ENCODE data around the gene PIMREG.
A peak's percentile ranks its signal among the peaks of the same experiment; 100 is the strongest.

Gene PIMREG

GRCh38 chr17:6443692-6444570, at the start of gene PIMREG:
Gene PIMREG (plus strand): TSS chr17:6444455. CDS start chr17:6445111, 656 bp downstream.
- peak; percentile 88 for DNase-seq

- DNase-seq, result no peak
These were observed 45.3 kb upstream of the PIMREG start for GRCh38 chr17:6398955-6399354.

- no peak for DNase-seq
These were observed 42.0 kb upstream of the PIMREG start for GRCh38 chr17:6402258-6402657.

- no peak for DNase-seq
These were observed 36.0 kb upstream of the PIMREG start for GRCh38 chr17:6408276-6408675.

- DNase-seq, result no peak
These were observed 35.5 kb upstream of the PIMREG start for GRCh38 chr17:6408735-6409134.

GRCh38 chr17:6413065-6413464, 31.2 kb upstream of the PIMREG start:
- DNase-seq, result peak; percentile 55

GRCh38 chr17:6415616-6416015, 28.6 kb upstream of the PIMREG start:
- DNase-seq, result no peak

GRCh38 chr17:6420173-6420641, 24.0 kb upstream of the PIMREG start:
- DNase-seq, result no peak

GRCh38 chr17:6421700-6422604, 22.3 kb upstream of the PIMREG start:
- peak; percentile 70 for DNase-seq

- no peak for DNase-seq
These were observed 21.5 kb upstream of the PIMREG start for GRCh38 chr17:6422654-6423241.

- no peak for DNase-seq
These were observed 20.3 kb upstream of the PIMREG start for GRCh38 chr17:6423931-6424330.

GRCh38 chr17:6425407-6425806, 18.8 kb upstream of the PIMREG start:
- DNase-seq, result no peak

GRCh38 chr17:6426356-6427101, 17.7 kb upstream of the PIMREG start:
- DNase-seq, result no peak

GRCh38 chr17:6427279-6427781, 16.9 kb upstream of the PIMREG start:
- DNase-seq, result no peak

GRCh38 chr17:6428207-6428965, 15.9 kb upstream of the PIMREG start:
- DNase-seq, result no peak

- DNase-seq, result no peak
These were observed 15.0 kb upstream of the PIMREG start for GRCh38 chr17:6429266-6429665.

- DNase-seq, result no peak
These were observed 13.5 kb upstream of the PIMREG start for GRCh38 chr17:6430769-6431168.

GRCh38 chr17:6435051-6435450, 9.2 kb upstream of the PIMREG start, which contains the start of gene AIPL1:
Gene AIPL1 (minus strand): TSS chr17:6435121. CDS start chr17:6435104, 17 bp downstream.
- DNase-seq, result no peak

GRCh38 chr17:6435968-6436367, 8.3 kb upstream of the PIMREG start:
- peak; percentile 19 for DNase-seq

GRCh38 chr17:6437466-6437865, 6.8 kb upstream of the PIMREG start:
- no peak for DNase-seq

- DNase-seq, result no peak
These were observed 6.3 kb upstream of the PIMREG start for GRCh38 chr17:6437956-6438355.

All from NCI-H2227 treated with DMSO at 0.1 percent for 48 hours (cell line).